ENCODE measurements around the gene DERL3.

The DERL3 gene

GRCh38 chr22:23845265-23846080, 6.7 kb upstream of the DERL3 start:
- TF ChIP-seq FOXP2 (optimal IDR thresholded peaks at IDR 0.05; ENCODE audit: borderline replicate concordance, extremely low read depth, extremely low read length, insufficient read depth) (no peak), REST (IDR thresholded peaks at IDR 0.05; ENCODE audit: insufficient read depth in 1 of 2, low read depth in 2 of 2, low read length in 2 of 2) (no peak), POLR2AphosphoS5 (IDR thresholded peaks at IDR 0.05; ENCODE audit: low read depth, low read length) (no peak), SIN3A (IDR thresholded peaks at IDR 0.05; ENCODE audit: borderline replicate concordance, insufficient read depth, low read length) (no peak), TAF1 (IDR thresholded peaks at IDR 0.05; ENCODE audit: borderline replicate concordance, insufficient read depth, low read length) (no peak)

- no peak for TF ChIP-seq FOXP2 (optimal IDR thresholded peaks at IDR 0.05; ENCODE audit: borderline replicate concordance, extremely low read depth, extremely low read length, insufficient read depth)
- no peak for TF ChIP-seq SIN3A (IDR thresholded peaks at IDR 0.05; ENCODE audit: borderline replicate concordance, insufficient read depth, low read length)
- no peak for TF ChIP-seq REST (IDR thresholded peaks at IDR 0.05; ENCODE audit: insufficient read depth in 1 of 2, low read depth in 2 of 2, low read length in 2 of 2)
- no peak for TF ChIP-seq TAF1 (IDR thresholded peaks at IDR 0.05; ENCODE audit: borderline replicate concordance, insufficient read depth, low read length)
- TF ChIP-seq POLR2AphosphoS5 (IDR thresholded peaks at IDR 0.05; ENCODE audit: low read depth, low read length): no peak
Measured at GRCh38 chr22:23844739-23845202, 6.0 kb upstream of the DERL3 start.

GRCh38 chr22:23842599-23842998, 3.8 kb upstream of the DERL3 start:
- TF ChIP-seq REST (IDR thresholded peaks at IDR 0.05; ENCODE audit: insufficient read depth in 1 of 2, low read depth in 2 of 2, low read length in 2 of 2) (no peak), FOXP2 (optimal IDR thresholded peaks at IDR 0.05; ENCODE audit: borderline replicate concordance, extremely low read depth, extremely low read length, insufficient read depth) (no peak), TAF1 (IDR thresholded peaks at IDR 0.05; ENCODE audit: borderline replicate concordance, insufficient read depth, low read length) (no peak), POLR2AphosphoS5 (IDR thresholded peaks at IDR 0.05; ENCODE audit: low read depth, low read length) (no peak), SIN3A (IDR thresholded peaks at IDR 0.05; ENCODE audit: borderline replicate concordance, insufficient read depth, low read length) (no peak)

GRCh38 chr22:23841736-23842445, 3.1 kb upstream of the DERL3 start:
- no peak for TF ChIP-seq TAF1 (IDR thresholded peaks at IDR 0.05; ENCODE audit: borderline replicate concordance, insufficient read depth, low read length)
- TF ChIP-seq SIN3A (IDR thresholded peaks at IDR 0.05; ENCODE audit: borderline replicate concordance, insufficient read depth, low read length): no peak
- TF ChIP-seq POLR2AphosphoS5 (IDR thresholded peaks at IDR 0.05; ENCODE audit: low read depth, low read length): no peak
- TF ChIP-seq FOXP2 (optimal IDR thresholded peaks at IDR 0.05; ENCODE audit: borderline replicate concordance, extremely low read depth, extremely low read length, insufficient read depth): no peak
- no peak for TF ChIP-seq REST (IDR thresholded peaks at IDR 0.05; ENCODE audit: insufficient read depth in 1 of 2, low read depth in 2 of 2, low read length in 2 of 2)
